Measurements from ENCODE around the gene SEPHS2.

Gene SEPHS2

GRCh38 chr16:30416624-30417528, 28.8 kb downstream of the SEPHS2 start:
- DNase-seq (ENCODE audit: low read depth), result no peak
- H3K4me3 ChIP-seq (ENCODE audit: low read length), result peak overlapping the region; percentile 49
- TF ChIP-seq, protein P1, sequence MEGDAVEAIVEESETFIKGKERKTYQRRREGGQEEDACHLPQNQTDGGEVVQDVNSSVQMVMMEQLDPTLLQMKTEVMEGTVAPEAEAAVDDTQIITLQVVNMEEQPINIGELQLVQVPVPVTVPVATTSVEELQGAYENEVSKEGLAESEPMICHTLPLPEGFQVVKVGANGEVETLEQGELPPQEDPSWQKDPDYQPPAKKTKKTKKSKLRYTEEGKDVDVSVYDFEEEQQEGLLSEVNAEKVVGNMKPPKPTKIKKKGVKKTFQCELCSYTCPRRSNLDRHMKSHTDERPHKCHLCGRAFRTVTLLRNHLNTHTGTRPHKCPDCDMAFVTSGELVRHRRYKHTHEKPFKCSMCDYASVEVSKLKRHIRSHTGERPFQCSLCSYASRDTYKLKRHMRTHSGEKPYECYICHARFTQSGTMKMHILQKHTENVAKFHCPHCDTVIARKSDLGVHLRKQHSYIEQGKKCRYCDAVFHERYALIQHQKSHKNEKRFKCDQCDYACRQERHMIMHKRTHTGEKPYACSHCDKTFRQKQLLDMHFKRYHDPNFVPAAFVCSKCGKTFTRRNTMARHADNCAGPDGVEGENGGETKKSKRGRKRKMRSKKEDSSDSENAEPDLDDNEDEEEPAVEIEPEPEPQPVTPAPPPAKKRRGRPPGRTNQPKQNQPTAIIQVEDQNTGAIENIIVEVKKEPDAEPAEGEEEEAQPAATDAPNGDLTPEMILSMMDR (IDR thresholded peaks at IDR 0.05; ENCODE audit: insufficient read depth, low read depth, low read length, missing control alignments), result no peak

DNA sequence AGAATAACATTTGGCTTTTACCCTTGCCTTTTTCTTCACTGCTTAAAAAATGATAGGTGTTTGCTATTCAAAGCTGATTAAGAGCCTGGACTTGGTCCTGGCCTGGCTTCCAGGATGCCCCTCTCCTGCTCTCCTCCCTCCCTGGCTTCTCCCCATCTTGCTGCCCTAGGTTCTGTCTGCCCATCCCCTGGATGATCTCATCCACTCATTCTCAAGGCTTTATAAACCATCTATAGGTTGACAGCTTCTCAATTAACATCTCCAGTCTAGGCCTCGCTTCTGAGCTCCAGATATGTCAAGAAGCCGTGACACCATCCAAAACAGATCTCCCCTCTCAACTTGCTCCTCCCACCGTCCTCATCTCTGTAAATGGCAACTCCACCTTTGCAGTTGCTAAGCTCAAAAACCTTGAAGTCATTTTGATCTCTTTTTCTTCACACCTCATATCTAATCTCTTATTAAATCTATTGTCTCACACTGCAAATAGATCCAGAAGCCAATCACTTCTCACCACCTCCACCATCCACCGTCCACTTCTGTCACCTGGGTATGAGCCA, 29.5 kb downstream of the SEPHS2 start:
- TF ChIP-seq, protein P1 (IDR thresholded peaks at IDR 0.05; ENCODE audit: insufficient read depth, low read depth, low read length, missing control alignments), result no peak
- no peak overlapping the region for H3K4me3 ChIP-seq (ENCODE audit: low read length)
- DNase-seq (ENCODE audit: low read depth), result no peak

- no peak for DNase-seq (ENCODE audit: low read depth)
- H3K4me3 ChIP-seq (ENCODE audit: low read length), result no peak overlapping the region
- TF ChIP-seq, protein P1 (IDR thresholded peaks at IDR 0.05; ENCODE audit: insufficient read depth, low read depth, low read length, missing control alignments), result no peak
Measured at GRCh38 chr16:30414159-30414558, 31.5 kb downstream of the SEPHS2 start.

DNA sequence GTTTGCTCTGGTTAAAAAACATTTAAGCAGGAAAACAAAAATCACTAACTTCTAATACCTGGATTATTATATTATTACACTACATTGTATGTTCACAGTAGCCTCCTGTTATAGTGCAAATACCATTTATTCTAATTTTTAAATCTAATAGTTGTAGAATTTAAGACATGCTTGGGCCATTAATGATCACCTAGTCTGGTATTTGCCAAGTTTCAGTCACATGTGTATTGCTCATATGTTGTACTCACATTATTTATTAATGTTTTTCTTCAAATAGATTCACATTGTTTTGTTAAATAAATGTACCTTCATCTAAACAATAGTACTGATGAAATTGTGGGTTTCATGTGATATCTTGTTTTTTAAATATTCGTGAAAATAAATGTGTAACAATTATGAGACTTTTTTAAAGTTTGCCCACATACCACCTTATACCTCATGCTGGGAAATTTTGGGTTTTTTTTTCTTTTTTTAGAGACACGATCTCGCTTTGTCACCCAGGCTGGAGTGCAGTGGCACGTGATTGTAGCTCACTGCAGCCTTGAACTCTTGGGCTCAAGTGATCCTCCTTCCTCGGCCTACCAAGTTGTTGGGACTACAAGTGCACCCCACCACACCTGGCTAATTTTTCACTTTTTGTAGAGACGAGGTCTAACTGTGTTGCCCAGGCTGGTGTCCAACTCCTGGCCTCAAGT, 32.4 kb downstream of the SEPHS2 start:
- TF ChIP-seq, protein P1 (IDR thresholded peaks at IDR 0.05; ENCODE audit: insufficient read depth, low read depth, low read length, missing control alignments), result no peak
- H3K4me3 ChIP-seq (ENCODE audit: low read length), result no peak overlapping the region
- peak; percentile 44 for DNase-seq (ENCODE audit: low read depth)

- peak; percentile 85 for DNase-seq (ENCODE audit: low read depth)
- no peak overlapping the region for H3K4me3 ChIP-seq (ENCODE audit: low read length)
- TF ChIP-seq, protein P1 (IDR thresholded peaks at IDR 0.05; ENCODE audit: insufficient read depth, low read depth, low read length, missing control alignments), result peak; percentile 95
Measured at GRCh38 chr16:30409125-30410060, 36.3 kb downstream of the SEPHS2 start.

Measured in epithelial cell of esophagus (primary cell).